Neutrophil (primary cell): ENCODE data around the gene RBM15.

Experiments used
- H3K27ac ChIP-seq: fragments of 200-600 bp; sonication (generic); 2 replicates; pipeline ENCODE4 v1.5.1; 2016; ENCODE audit warnings: mild to moderate bottlenecking, moderate library complexity
- H3K27me3 ChIP-seq: fragments of 200-600 bp; sonication (generic); 2 replicates; pipeline ENCODE4 v1.6.0; 2016; ENCODE audit warnings: mild to moderate bottlenecking
- H3K36me3 ChIP-seq: fragments of 200-600 bp; sonication (generic); 2 replicates; pipeline ENCODE4 v1.5.1; 2017
- H3K4me1 ChIP-seq, 2 experiments: fragments of 200-600 bp in 1 of 2; sonication (generic) in 1 of 2; 1 replicate in 1 of 2; 2 replicates in 1 of 2; pipeline versions ENCODE4 v1.5.1 to v1.6.1; 2013 to 2016; ENCODE audit warnings: low read depth in 1 of 2, low read length in 1 of 2, mild to moderate bottlenecking in 1 of 2, moderate library complexity in 1 of 2; ENCODE audit not compliant: control insufficient read depth in 1 of 2, insufficient read depth in 1 of 2
- H3K4me3 ChIP-seq, 2 experiments: fragments of 200-600 bp in 1 of 2; sonication (generic) in 1 of 2; 1 replicate in 1 of 2; 2 replicates in 1 of 2; pipeline ENCODE4 v1.5.1; 2013 to 2016; ENCODE audit warnings: low read depth in 1 of 2, low read length in 1 of 2, mild to moderate bottlenecking in 1 of 2, moderate library complexity in 1 of 2
- H3K9me3 ChIP-seq: fragments of 200-600 bp; sonication (generic); 2 replicates; pipeline ENCODE4 v1.5.1; 2016
- CTCF ChIP-seq: fragments of 200-600 bp; sonication (generic); IDR thresholded peaks from 2 replicates; pipeline ENCODE4 v1.5.1; 2016; ENCODE audit warnings: antibody characterized with exemption

RBM15 gene

GRCh38 chr1:110338886-110339406 is at the start of gene RBM15:
Gene RBM15 (plus strand): TSS chr1:110339377. CDS start chr1:110339406, 29 bp downstream.
- Histone ChIP-seq H3K4me1 (peaks cover 41 to 44% of the 10 kb centered on the region in 2 experiments), H3K36me3 (peaks cover 16% of the 10 kb centered on the region), H3K27ac (peak within 1 kb of the TSS; percentile 92), H3K9me3 (no peaks in the 10 kb centered on the region), H3K4me3 (peak within 1 kb of the TSS; percentile 91 to 99), H3K27me3 (no peaks in the 10 kb centered on the region)
- no peak for TF ChIP-seq CTCF

GRCh38 chr1:110291241-110292030 is 47.7 kb upstream of the RBM15 start:
- Histone ChIP-seq H3K4me1 (peaks cover 51 to 59% of the 10 kb centered on the region in 2 experiments), H3K36me3 (no peaks in the 10 kb centered on the region), H3K27ac (peak overlapping the region; percentile 83), H3K4me3 (peak overlapping the region; percentile 26 to 37), H3K9me3 (no peaks in the 10 kb centered on the region), H3K27me3 (no peaks in the 10 kb centered on the region)
- TF ChIP-seq CTCF = no peak

- peaks cover 51 to 59% of the 10 kb centered on the region in 2 experiments for H3K4me1 ChIP-seq
- no peak overlapping the region for H3K4me3 ChIP-seq
- H3K27ac ChIP-seq = peak overlapping the region; percentile 83
- TF ChIP-seq CTCF = no peak
- H3K27me3 ChIP-seq = no peaks in the 10 kb centered on the region
- no peaks in the 10 kb centered on the region for H3K36me3 ChIP-seq
- no peaks in the 10 kb centered on the region for H3K9me3 ChIP-seq
Measured at GRCh38 chr1:110292031-110292741, 47.0 kb upstream of the RBM15 start.

GRCh38 chr1:110293601-110294104 is 45.5 kb upstream of the RBM15 start:
- Histone ChIP-seq H3K27me3 (no peaks in the 10 kb centered on the region), H3K36me3 (no peaks in the 10 kb centered on the region), H3K27ac (peak overlapping the region; percentile 83), H3K4me1 (peaks cover 51 to 59% of the 10 kb centered on the region in 2 experiments), H3K9me3 (no peaks in the 10 kb centered on the region), H3K4me3 (peak overlapping the region in 1 of 2 experiments; percentile 19)
- TF ChIP-seq CTCF = no peak

- no peaks in the 10 kb centered on the region for H3K27me3 ChIP-seq
- no peaks in the 10 kb centered on the region for H3K9me3 ChIP-seq
- no peak for TF ChIP-seq CTCF
- H3K27ac ChIP-seq = peak overlapping the region; percentile 83
- no peak overlapping the region for H3K4me3 ChIP-seq
- peaks cover 51 to 59% of the 10 kb centered on the region in 2 experiments for H3K4me1 ChIP-seq
- H3K36me3 ChIP-seq = no peaks in the 10 kb centered on the region
Measured at GRCh38 chr1:110294308-110294707, 44.9 kb upstream of the RBM15 start.
